GM18858 (cell line): ENCODE results near the gene GPRIN3.
"Not testable (repeated sequence)": the region's sequence is repeated elsewhere in the genome, so short reads cannot be mapped to it uniquely, and the experiment has no call there.

Experiments
- ATAC-seq: cut with Tn5 transposase; IDR thresholded peaks from one replicate; pipeline ENCODE4 v1.9.1; 2021; ENCODE audit not compliant: unreplicated experiment

Gene GPRIN3

DNA sequence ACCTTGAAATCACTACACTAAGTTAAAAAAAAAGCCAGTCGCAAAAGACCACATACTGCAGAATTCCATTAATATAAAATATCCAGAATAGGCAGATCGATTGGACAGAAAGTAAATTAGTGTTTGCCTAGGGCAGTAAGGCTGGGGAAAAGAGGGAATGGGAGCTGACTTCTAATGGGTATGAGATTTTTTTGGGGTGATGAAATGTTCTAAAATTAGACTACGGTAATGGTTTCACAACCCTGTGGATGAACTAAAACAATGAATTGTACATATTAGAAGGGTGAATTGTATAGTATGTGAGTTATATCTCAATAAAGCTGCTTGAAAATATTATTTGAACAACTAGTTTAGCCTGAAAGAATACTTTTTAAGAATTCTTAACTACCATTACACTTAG, 6.7 kb upstream of the GPRIN3 start:
- no peak for ATAC-seq

DNA sequence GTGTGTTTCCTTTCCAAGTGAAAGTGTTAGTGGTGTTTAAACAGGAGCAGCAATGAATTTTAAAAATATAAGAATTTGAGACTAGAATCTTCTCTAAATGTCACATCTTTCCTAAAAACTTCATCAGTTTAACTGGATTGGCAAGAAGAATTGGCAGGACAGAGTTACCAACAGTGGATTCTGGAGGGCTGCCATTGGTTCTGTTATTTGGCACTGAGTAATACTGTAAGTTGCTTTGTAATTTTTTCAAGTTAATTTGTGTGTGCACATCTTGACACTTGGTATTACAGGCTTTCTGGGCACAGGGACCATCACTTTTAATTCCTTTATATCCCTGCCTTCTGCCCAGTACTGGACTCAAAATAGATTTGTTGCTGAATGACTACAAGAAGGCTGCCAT, 4.5 kb upstream of the GPRIN3 start:
- no peak for ATAC-seq

DNA sequence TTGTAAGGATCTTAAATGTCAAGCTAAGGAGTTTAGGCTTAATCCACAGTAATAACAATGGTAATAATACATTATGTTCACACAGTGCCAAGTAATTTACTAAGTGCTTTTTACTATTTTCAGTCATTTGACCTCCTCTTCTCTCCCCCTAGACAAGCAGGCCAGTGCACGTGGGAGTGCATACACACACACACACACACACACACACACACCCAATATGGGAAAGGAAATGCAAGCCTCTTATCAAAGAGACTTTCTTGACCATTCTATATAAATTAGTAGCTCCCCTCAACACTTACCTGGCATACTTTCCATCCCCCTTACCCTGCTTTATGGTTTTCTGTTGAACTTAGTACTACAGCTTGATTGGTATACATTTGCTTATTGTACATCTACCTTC, 3.8 kb upstream of the GPRIN3 start:
- no peak for ATAC-seq

DNA sequence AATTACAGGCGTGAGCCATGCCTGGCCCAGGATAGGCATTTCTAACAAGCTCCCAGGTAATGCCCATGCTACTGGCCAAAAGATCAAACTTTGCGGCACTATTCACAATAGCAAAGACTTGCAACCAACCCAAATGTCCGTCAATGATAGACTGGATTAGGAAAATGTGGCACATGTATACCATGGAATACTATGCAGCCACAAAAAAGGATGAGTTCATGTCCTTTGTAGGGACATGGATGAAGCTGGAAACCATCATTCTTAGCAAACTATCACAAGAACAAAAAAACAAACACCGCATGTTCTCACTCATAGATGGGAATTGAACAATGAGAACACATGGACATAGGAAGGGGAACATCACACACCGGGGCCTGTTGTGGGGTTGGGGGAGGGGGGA, 1.6 kb upstream of the GPRIN3 start:
- not testable (repeated sequence) for ATAC-seq

- ATAC-seq: no peak
These were observed 531 bp upstream of the GPRIN3 start for GRCh38 chr4:89308161-89308500.

DNA sequence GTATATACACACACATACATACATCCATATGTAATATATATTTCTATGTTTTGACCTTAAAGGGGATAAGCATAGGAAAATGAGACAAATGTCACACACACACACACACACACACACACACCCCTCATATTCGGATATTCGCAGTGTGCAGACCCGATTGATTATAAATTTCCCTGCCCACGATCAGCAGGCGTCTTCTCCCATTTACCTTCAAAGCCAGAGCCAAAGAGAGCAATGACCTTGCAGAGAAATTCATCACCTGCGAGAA, 488 bp downstream of the GPRIN3 start:
- ATAC-seq: no peak

- ATAC-seq: no peak
These were observed 968 bp downstream of the GPRIN3 start for GRCh38 chr4:89306486-89307177.

GRCh38 chr4:89305712-89306437, 1.7 kb downstream of the GPRIN3 start:
- ATAC-seq: no peak

- ATAC-seq: no peak
These were observed 2.6 kb downstream of the GPRIN3 start for GRCh38 chr4:89305028-89305427.

DNA sequence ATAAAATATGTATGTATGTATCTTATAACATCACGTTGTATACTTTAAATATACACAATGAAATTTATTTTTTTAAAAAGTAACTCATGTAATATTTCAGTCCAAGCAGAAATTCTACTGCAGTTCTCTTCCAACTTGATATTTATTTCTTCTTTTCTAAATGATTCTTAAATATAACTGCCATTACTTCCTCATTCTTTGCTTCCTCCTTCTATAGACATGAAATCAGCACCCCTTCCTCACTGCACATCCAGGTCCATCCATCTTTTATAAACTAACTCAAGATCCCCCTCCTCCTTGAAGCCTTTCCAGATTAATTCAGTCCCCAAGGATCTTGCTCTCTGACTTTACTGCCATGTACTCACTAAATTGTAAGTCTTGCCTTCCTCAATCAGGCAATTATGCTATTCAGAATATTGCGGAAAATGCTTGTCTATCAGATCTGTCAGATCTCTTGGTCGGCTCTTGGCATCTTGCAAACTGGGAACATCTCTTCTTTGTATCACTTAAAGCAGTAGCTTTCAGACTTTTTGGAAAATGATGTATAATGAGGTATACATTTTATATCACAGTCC, 3.7 kb downstream of the GPRIN3 start:
- ATAC-seq: no peak

- no peak for ATAC-seq
These were observed 4.4 kb downstream of the GPRIN3 start for GRCh38 chr4:89303177-89303576.

DNA sequence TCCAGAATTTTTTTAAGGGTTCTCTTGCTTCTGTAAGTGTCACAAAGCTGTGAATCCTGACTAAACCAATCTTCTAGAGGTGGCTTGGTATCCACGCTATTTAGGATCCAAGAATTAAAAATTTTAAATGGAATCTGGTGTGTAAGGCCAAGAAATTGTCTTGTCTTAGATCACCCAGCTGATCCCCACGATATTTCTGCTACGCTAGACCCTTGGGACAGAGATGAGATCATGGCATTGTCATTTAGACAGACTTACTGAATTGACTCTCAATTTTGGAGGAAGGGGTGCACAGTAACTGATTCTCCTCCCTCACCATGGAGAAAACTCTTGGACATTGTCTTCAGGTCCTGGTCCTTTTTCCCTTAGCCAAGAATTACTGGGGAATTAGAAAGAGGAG, 5.7 kb downstream of the GPRIN3 start:
- ATAC-seq: no peak

DNA sequence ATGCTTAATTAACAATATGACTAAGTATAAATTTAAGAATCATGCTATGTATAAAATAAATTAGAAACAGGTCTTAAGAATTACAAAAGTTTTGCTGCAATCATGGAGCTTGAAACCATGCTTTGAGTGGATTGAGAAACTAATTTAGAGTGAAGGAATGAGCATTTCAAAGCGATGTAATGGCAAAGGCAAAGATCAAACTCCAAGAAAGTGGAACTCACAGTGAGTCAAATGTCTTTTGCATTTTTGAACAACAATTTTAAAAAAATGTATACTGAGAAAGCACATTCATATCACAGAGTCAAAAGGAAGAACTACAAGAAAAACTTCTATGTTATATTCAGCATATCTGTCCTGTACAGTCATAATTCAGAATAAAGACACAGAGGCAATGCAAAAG, 6.6 kb downstream of the GPRIN3 start:
- ATAC-seq: no peak

DNA sequence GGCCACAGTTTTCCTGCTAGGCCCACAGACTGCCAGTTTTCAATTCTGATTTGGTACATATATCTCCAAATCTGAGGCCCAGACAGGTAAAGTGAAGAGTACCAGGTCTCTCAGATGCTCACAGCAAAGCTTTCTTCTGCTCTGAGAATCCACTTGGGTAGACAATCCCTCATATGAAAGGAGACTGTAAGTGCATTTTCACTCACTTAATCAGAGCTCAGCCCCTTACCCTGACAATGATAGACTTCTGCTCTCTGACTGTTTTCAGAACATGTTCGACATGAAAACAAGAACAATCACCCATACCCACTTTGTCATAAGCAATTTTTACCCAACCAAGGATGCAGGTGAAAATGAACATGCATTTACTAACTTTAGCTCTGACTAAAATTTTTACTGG, 7.1 kb downstream of the GPRIN3 start:
- no peak for ATAC-seq

DNA sequence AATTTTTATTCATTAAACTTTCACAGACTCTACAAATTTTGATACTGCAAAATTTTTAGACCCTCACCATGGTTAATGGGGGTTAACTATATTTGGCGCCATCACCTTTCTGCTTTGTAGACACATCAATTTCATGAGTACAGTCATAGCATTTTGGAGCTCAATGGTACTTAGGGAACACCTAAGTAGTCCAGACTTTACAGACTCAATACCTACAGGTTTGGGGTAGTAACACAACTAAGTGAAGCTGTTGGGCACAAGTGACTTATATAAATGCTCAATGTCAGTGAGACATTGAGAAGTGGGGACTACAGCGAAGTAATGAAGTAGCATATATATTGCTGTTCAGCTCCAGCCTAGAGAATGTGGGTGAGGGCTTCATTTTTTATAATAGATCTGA, 7.5 kb downstream of the GPRIN3 start:
- ATAC-seq: no peak

- ATAC-seq: no peak
These were observed 8.3 kb downstream of the GPRIN3 start for GRCh38 chr4:89299153-89299791.

- no peak for ATAC-seq
These were observed 8.8 kb downstream of the GPRIN3 start for GRCh38 chr4:89298788-89299152.

- peak; percentile 32 for ATAC-seq
These were observed 9.4 kb downstream of the GPRIN3 start for GRCh38 chr4:89298155-89298554.

DNA sequence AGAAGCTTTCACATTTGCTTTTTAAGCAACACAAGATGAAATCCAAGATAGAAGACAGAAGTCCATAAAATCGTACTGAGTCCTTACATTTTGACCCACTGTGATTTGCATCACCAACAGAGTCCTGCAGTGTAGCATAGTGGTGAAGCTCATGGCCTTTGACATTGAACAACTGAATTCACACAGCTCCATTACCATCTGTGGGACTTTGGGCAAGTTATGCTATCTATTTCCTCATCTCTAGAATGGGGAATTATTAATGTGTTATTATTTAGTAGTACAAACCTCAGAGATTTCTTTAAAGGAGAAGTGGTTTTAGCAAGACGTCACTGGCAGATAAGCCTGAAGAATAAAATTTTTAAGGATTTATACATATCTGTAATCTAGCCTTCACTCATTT, 10.7 kb downstream of the GPRIN3 start:
- ATAC-seq: no peak

DNA sequence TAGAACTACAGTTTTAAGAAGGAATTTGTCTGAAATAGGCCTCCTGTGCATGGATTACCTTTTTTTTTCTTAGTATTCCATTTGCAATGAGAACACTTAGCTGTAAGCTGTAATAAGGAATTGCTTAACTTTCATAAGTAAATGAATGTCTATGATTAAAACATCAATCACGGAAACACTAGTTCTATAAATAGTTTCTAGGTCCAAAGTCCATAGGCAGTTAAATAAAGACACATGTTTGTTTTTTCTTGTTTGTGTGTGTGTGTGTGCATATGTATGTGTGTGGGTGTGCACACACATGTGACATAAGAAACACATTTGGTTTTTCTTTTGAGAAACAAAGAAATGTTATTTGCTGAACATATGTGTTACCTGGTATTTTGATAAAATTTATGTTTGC, 11.2 kb downstream of the GPRIN3 start:
- ATAC-seq: no peak

- ATAC-seq: no peak
These were observed 12.1 kb downstream of the GPRIN3 start for GRCh38 chr4:89295415-89295927.

DNA sequence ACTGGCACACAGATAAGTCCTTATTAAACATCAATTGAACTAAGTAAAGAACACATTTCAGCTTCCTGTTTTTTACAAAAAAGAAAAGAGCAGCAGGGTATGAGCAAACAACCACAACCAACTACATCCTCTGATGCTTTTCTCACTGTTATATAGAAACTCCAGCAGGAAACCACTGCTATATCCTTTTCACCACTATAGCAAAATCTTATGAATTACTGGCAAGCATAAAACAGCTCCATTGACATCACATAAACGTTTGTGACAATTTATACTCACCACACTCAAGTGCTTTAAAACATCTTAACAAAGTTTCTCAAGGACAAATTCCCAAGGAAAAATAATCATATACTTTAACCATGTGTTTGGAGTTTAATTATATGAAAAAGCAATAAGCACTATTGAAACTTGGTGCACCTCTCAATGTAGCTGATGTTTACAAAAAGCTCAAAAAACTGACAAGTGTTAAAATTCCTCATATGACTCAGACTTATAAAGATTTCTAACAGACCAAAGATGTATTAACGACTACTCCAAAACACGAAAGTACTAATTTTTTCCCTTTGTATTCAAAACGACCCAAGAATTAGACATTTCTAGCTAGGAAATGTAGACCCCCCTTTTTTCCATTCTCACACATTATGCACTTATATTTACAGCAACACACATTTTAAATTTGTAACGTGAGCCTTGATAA, 12.9 kb downstream of the GPRIN3 start:
- ATAC-seq: peak; percentile 72
